ENCODE measurements around the gene ZFAND2B.
A peak's percentile ranks its signal among the peaks of the same experiment; 100 is the strongest.

Gene ZFAND2B

DNA sequence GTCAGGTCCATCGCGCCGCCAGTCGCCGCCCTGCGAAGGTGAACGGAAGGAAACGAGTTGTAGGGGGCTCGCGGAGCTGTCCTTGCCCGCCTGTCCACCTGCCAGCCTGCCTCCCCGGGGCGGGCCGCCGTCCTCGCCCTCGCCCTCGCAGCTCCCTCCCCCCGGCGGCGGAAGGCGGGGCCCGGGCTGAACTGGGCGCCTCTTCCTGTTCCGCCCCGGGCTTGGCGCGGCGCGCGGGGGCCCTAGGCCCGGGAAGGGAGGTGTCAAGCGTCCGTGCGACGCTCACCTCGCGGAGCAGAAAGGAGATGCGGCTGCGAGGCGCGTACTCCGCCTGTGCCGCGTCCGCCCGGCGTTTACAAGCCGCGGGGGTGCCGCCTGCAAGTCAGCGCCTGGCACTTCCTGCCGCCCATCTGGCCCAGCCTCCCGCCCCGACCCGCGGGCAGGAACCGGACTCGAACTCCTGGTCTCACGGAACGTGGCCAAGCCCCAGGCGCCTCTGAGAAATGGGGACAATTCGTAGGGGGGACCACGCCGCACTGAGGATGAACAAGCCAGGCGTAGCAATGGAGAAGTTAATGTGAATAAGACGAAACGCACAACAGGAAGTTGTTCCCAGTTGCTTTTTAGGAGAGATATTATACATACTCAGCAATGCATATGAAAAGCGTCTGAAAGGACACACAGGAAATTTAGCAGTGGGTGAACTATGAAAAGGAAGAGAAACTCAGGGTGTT lies 29.6 kb upstream of the ZFAND2B start, which contains the start of gene CNPPD1:
CNPPD1 (minus strand) TSS at position 108 of the 734 bp plus-strand sequence; CDS start at position 11, 97 bp downstream.
- H3K36me3 ChIP-seq (ENCODE audit: insufficient read depth, low read length): peaks cover 57% of the 10 kb centered on the region
- peak within 1 kb of the TSS; percentile 89 for H3K27ac ChIP-seq (ENCODE audit: low read depth, low read length)
- H3K9me3 ChIP-seq (ENCODE audit: low read length): no peaks in the 10 kb centered on the region
- H3K4me1 ChIP-seq (ENCODE audit: insufficient read depth, low read length): peaks cover 34% of the 10 kb centered on the region
- H3K27me3 ChIP-seq (ENCODE audit: control insufficient read depth in 1 of 2, insufficient read depth in 2 of 2, low read length in 2 of 2): no peaks in the 10 kb centered on the region
- H3K4me3 ChIP-seq (ENCODE audit: low read depth in 1 of 2, low read length in 2 of 2): peak within 1 kb of the TSS; percentile 69 to 87
- peak within 1 kb of the TSS; percentile 90 for H3K9ac ChIP-seq (ENCODE audit: low read length)

DNA sequence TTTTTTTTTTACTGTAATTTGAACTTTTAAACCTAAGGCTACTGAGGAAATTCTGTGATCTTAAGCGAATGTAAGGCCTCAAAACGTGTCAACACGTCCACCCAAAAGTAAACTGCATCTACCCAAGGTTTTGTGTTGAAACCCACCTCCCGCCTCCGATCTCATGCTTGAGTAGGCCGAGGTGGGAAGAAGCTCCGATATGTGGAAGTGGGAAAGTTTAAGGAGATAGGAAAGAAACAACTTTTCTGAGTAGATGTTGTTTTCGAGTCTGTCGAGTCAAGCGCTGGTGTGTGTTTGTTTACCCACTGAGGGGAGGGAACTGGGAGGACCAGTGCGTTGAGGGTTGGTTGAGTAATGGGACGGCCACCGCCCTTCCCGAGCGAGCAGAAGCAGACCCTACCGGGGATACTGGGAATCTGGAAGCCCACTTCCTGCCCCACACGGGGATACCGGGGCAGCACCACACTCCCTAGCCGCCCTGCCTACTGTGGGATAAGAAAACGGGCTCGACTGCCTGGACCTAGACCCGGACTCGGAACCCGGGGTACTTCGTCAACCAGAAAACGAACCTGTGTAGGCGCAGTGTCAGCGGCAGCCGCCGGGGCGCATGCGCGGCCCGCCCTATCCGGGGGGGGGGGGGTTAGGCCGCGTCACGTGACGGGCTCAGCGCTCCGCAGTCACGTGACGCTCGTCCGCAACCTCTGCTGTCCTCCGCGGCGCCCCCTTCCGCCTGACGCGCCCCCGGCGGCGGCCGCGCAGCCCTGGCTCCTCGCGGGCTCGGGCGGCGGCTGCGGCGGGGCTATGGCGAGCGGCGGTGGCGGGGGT lies 28.8 kb upstream of the ZFAND2B start, which contains the start of gene RETREG2:
RETREG2 (plus strand) TSS at position 724 of the 825 bp plus-strand sequence; CDS start at position 802, 78 bp downstream.
- peak within 1 kb of the TSS; percentile 90 for H3K9ac ChIP-seq (ENCODE audit: low read length)
- H3K4me1 ChIP-seq (ENCODE audit: insufficient read depth, low read length): peaks cover 34% of the 10 kb centered on the region
- H3K27me3 ChIP-seq (ENCODE audit: control insufficient read depth in 1 of 2, insufficient read depth in 2 of 2, low read length in 2 of 2): no peaks in the 10 kb centered on the region
- H3K36me3 ChIP-seq (ENCODE audit: insufficient read depth, low read length): peaks cover 57% of the 10 kb centered on the region
- H3K27ac ChIP-seq (ENCODE audit: low read depth, low read length): peak within 1 kb of the TSS; percentile 89
- peak within 1 kb of the TSS; percentile 69 to 87 for H3K4me3 ChIP-seq (ENCODE audit: low read depth in 1 of 2, low read length in 2 of 2)
- H3K9me3 ChIP-seq (ENCODE audit: low read length): no peaks in the 10 kb centered on the region

DNA sequence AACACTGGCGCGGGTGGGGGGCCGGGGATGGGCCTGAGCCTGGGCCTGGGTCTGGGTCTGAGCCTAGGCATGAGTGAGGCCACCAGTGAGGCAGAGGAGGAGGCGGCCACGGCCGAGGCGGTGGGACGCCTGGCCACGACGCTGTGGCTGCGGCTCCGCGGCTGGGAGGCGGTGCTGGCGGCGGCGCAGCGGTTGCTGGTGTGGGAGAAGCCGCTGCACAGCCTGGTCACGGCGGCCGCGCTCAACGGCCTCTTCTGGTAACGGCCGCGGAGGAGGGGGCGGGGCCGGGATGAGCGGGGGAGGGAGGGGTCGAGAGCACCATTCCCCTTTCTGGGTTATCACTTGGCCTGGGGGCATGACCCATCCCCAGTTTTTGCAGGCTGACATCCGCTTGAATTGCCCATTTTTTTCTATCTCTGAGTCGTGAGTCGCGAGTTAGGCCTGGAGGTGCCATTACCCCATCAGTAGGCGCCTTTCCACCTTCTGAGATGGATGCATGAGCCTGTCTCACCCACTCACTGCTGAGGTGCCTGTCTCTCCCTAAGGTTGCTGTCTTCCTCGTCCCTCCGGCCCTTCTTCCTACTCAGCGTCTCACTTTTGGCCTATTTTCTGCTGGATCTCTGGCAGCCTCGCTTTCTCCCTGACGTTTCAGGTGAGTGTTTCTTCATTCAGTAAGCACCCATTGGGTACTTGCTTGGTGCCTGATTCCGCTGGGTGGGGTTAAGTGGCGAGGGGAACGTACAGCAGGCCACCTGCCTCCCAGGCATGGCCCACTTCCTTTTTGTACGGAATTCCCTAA lies 28.0 kb upstream of the ZFAND2B start:
- Histone ChIP-seq H3K4me3 (ENCODE audit: low read depth in 1 of 2, low read length in 2 of 2) (peak overlapping the region; percentile 69 to 70), H3K27ac (ENCODE audit: low read depth, low read length) (peak overlapping the region; percentile 73), H3K9me3 (ENCODE audit: low read length) (no peaks in the 10 kb centered on the region), H3K9ac (ENCODE audit: low read length) (peak overlapping the region; percentile 52), H3K36me3 (ENCODE audit: insufficient read depth, low read length) (peaks cover 59% of the 10 kb centered on the region), H3K4me1 (ENCODE audit: insufficient read depth, low read length) (peaks cover 34% of the 10 kb centered on the region), H3K27me3 (ENCODE audit: control insufficient read depth in 1 of 2, insufficient read depth in 2 of 2, low read length in 2 of 2) (no peaks in the 10 kb centered on the region)

DNA sequence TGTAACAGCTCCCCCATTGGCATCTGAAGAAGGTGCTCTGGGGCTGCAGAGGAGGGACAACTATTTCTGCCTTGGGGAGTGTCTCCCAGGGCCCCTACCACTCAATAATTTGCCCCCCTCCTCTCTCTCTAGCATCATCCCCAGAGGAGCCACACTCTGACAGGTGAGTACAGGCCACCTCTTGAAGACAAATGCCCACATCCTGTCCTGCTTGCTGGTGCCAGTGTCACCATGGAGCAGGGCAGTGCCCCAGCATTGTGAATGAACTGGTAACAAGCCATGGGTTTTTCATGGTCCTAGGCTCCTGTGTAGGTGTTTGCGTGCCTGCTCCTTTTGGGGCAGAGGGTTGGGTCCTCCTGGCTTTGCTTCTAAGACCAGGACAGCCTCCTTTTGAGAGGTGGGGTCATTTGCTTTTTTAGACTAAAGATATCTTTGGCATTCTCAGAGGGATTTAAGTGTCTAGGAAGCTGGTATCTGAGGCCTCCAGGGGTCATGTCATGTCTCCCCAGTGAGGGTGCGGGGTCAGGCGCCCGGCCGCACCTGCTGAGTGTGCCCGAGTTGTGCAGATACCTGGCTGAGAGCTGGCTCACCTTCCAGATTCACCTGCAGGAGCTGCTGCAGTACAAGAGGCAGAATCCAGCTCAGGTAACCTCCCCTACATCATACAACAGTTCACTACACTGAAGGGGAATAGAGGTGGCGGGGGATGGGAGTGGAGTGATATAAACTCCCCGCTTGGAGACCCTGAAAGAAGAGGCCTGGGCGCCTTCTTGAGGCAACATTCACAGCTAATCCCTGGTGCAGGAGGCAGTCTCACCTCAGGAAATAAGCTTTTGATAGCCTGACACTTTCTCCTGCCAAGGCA lies 26.7 kb upstream of the ZFAND2B start:
- Histone ChIP-seq H3K36me3 (ENCODE audit: insufficient read depth, low read length) (peaks cover 57% of the 10 kb centered on the region), H3K9me3 (ENCODE audit: low read length) (no peaks in the 10 kb centered on the region), H3K9ac (ENCODE audit: low read length) (peak overlapping the region; percentile 52), H3K27me3 (ENCODE audit: control insufficient read depth in 1 of 2, insufficient read depth in 2 of 2, low read length in 2 of 2) (no peaks in the 10 kb centered on the region), H3K4me3 (ENCODE audit: low read depth in 1 of 2, low read length in 2 of 2) (peak overlapping the region in 1 of 2 donors; percentile 70), H3K4me1 (ENCODE audit: insufficient read depth, low read length) (peaks cover 28% of the 10 kb centered on the region), H3K27ac (ENCODE audit: low read depth, low read length) (no peak overlapping the region)

DNA sequence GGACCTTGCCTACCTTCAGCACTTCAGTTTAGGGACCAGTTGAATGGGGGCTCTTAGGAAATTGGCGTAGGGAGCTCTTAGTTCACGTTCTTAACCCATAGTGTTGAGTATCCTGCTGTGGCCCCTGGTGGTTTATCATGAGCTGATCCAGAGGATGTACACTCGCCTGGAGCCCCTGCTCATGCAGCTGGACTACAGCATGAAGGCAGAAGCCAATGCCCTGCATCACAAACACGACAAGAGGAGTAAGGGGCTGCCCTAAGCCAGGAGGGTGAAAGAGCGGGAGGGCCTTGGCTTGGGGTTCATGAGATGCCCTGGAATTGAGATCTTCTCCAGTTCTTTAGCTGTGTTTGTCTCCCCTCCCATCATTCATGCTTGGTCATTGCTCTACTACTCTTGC lies 25.6 kb upstream of the ZFAND2B start:
- H3K4me1 ChIP-seq (ENCODE audit: insufficient read depth, low read length): peaks cover 21% of the 10 kb centered on the region
- no peaks in the 10 kb centered on the region for H3K27me3 ChIP-seq (ENCODE audit: control insufficient read depth in 1 of 2, insufficient read depth in 2 of 2, low read length in 2 of 2)
- no peak overlapping the region for H3K4me3 ChIP-seq (ENCODE audit: low read depth in 1 of 2, low read length in 2 of 2)
- H3K36me3 ChIP-seq (ENCODE audit: insufficient read depth, low read length): peaks cover 56% of the 10 kb centered on the region
- H3K9me3 ChIP-seq (ENCODE audit: low read length): no peaks in the 10 kb centered on the region
- H3K27ac ChIP-seq (ENCODE audit: low read depth, low read length): no peak overlapping the region
- H3K9ac ChIP-seq (ENCODE audit: low read length): no peak overlapping the region

DNA sequence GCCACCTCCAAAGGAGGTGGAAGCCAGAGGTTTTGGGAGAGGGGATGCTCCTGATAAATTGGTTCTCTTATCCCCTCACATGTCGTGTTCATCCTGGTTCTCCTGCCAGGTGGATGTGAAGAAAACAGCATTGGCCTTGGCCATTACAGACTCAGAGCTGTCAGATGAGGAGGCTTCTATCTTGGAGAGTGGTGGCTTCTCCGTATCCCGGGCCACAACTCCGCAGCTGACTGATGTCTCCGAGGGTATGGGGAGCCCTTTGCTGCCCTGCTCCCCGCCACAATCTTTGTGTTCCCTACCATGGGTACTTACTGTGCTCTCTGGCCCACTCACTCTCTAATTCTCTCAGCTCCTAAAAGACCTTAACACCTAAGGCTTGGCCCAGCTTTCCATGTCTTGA lies 25.1 kb upstream of the ZFAND2B start:
- H3K9me3 ChIP-seq (ENCODE audit: low read length): no peaks in the 10 kb centered on the region
- no peak overlapping the region for H3K27ac ChIP-seq (ENCODE audit: low read depth, low read length)
- no peak overlapping the region for H3K4me3 ChIP-seq (ENCODE audit: low read depth in 1 of 2, low read length in 2 of 2)
- H3K36me3 ChIP-seq (ENCODE audit: insufficient read depth, low read length): peaks cover 56% of the 10 kb centered on the region
- H3K9ac ChIP-seq (ENCODE audit: low read length): no peak overlapping the region
- no peaks in the 10 kb centered on the region for H3K27me3 ChIP-seq (ENCODE audit: control insufficient read depth in 1 of 2, insufficient read depth in 2 of 2, low read length in 2 of 2)
- H3K4me1 ChIP-seq (ENCODE audit: insufficient read depth, low read length): peaks cover 20% of the 10 kb centered on the region

DNA sequence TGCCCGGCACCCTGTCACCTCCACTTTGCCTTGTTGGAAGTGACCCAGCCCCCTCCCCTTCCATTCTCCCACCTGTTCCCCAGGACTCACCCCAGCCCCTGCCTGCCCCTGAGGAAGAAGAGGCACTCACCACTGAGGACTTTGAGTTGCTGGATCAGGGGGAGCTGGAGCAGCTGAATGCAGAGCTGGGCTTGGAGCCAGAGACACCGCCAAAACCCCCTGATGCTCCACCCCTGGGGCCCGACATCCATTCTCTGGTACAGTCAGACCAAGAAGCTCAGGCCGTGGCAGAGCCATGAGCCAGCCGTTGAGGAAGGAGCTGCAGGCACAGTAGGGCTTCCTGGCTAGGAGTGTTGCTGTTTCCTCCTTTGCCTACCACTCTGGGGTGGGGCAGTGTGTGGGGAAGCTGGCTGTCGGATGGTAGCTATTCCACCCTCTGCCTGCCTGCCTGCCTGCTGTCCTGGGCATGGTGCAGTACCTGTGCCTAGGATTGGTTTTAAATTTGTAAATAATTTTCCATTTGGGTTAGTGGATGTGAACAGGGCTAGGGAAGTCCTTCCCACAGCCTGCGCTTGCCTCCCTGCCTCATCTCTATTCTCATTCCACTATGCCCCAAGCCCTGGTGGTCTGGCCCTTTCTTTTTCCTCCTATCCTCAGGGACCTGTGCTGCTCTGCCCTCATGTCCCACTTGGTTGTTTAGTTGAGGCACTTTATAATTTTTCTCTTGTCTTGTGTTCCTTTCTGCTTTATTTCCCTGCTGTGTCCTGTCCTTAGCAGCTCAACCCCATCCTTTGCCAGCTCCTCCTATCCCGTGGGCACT lies 24.0 kb upstream of the ZFAND2B start:
- no peaks in the 10 kb centered on the region for H3K27me3 ChIP-seq (ENCODE audit: control insufficient read depth in 1 of 2, insufficient read depth in 2 of 2, low read length in 2 of 2)
- H3K9ac ChIP-seq (ENCODE audit: low read length): no peak overlapping the region
- peaks cover 56% of the 10 kb centered on the region for H3K36me3 ChIP-seq (ENCODE audit: insufficient read depth, low read length)
- H3K4me3 ChIP-seq (ENCODE audit: low read depth in 1 of 2, low read length in 2 of 2): no peak overlapping the region
- H3K9me3 ChIP-seq (ENCODE audit: low read length): no peaks in the 10 kb centered on the region
- peaks cover 20% of the 10 kb centered on the region for H3K4me1 ChIP-seq (ENCODE audit: insufficient read depth, low read length)
- H3K27ac ChIP-seq (ENCODE audit: low read depth, low read length): no peak overlapping the region

DNA sequence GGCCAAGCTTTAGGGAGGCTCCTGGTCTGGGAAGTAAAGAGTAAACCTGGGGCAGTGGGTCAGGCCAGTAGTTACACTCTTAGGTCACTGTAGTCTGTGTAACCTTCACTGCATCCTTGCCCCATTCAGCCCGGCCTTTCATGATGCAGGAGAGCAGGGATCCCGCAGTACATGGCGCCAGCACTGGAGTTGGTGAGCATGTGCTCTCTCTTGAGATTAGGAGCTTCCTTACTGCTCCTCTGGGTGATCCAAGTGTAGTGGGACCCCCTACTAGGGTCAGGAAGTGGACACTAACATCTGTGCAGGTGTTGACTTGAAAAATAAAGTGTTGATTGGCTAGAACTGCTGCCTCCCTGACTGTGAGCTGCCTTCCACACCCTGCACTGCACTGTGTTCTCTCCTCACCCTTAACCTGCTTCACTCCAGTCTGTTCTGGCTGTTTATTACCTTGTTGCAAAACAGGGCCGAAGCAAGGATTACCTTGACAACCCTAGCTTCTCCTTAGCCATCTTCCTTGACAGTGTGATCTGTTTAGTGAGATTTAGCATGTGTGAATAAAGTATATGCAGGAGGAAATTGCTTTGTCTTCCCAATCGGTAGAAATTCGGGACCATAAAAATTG lies 23.3 kb upstream of the ZFAND2B start:
- Histone ChIP-seq H3K27ac (ENCODE audit: low read depth, low read length) (no peak overlapping the region), H3K27me3 (ENCODE audit: control insufficient read depth in 1 of 2, insufficient read depth in 2 of 2, low read length in 2 of 2) (no peaks in the 10 kb centered on the region), H3K9me3 (ENCODE audit: low read length) (no peaks in the 10 kb centered on the region), H3K4me1 (ENCODE audit: insufficient read depth, low read length) (peaks cover 20% of the 10 kb centered on the region), H3K36me3 (ENCODE audit: insufficient read depth, low read length) (peaks cover 56% of the 10 kb centered on the region), H3K4me3 (ENCODE audit: low read depth in 1 of 2, low read length in 2 of 2) (no peak overlapping the region), H3K9ac (ENCODE audit: low read length) (no peak overlapping the region)

DNA sequence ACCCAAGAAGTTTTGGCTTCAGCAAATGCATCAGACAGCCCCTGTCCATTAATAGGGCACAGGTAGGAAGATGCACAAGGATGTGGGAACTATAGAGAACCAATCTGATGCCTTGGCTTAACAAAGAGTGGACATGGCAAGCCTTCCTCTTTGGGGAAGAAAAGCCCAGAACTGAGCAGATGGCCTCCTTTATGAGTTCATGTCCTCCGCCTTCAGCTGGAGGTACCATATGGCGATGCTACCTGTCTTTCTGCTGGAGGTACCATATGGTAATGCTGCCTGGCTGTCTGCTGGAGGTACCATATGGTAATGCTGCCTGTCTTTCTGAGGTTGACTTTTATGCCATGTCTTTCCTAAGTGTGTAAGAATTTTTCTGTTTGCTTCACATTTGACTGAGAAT lies 22.5 kb upstream of the ZFAND2B start:
- Histone ChIP-seq H3K36me3 (ENCODE audit: insufficient read depth, low read length) (peaks cover 56% of the 10 kb centered on the region), H3K27me3 (ENCODE audit: control insufficient read depth in 1 of 2, insufficient read depth in 2 of 2, low read length in 2 of 2) (no peaks in the 10 kb centered on the region), H3K27ac (ENCODE audit: low read depth, low read length) (no peak overlapping the region), H3K9ac (ENCODE audit: low read length) (no peak overlapping the region), H3K4me3 (ENCODE audit: low read depth in 1 of 2, low read length in 2 of 2) (no peak overlapping the region), H3K9me3 (ENCODE audit: low read length) (no peaks in the 10 kb centered on the region), H3K4me1 (ENCODE audit: insufficient read depth, low read length) (peaks cover 15% of the 10 kb centered on the region)

Data from muscle layer of colon (tissue), 2 donors.